ENCODE measurements around the gene U2AF1L4. TPM values are rescaled to one million over a fixed set of nuclear protein-coding genes. Genes with fewer than 3 reads are reported as not detected.
"Not testable (repeated sequence)": the region's sequence is repeated elsewhere in the genome, so short reads cannot be mapped to it uniquely, and the experiment has no call there.

Gene U2AF1L4
- total RNA-seq, 1 donor from 2014 or later: 10.1 TPM

- ATAC-seq: no peak
Observed at GRCh38 chr19:35780717-35781116, 35.5 kb upstream of the U2AF1L4 start.

DNA sequence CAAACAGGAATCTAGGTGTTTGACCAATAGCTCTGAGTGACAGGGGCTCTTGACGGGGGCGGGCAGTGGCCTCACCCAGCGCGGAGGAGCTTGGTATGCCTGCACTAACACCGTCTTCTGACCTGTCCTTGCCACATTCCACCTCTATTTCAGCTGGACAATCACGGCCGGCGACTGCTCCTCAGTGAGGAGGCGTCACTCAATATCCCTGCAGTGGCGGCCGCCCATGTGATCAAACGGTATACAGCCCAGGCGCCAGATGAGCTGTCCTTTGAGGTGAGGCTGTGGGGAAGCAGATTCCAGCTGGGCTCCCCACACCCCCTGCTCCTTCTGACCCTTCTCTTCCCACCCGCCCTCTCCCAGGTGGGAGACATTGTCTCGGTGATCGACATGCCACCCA lies 34.8 kb upstream of the U2AF1L4 start:
- ATAC-seq: no peak

DNA sequence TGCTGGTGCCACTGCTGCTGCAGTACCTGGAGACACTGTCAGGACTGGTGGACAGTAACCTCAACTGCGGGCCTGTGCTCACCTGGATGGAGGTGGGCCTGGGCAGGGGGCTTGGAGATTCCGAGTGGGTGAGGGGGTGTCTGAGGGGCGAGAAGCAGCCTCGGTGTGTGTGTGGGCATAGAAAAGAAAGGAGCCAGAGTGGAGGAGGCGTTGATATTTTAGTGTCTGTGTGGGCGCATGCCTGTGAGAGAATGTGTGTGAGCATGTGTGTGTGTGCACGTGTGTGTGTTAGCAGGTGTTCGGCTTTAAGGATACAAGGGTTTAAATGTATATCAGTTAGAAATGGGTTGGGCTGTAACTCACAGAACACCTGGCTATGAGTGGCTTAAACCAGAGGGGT lies 33.8 kb upstream of the U2AF1L4 start:
- ATAC-seq: no peak

- no peak for ATAC-seq
Observed at GRCh38 chr19:35777961-35778360, 32.7 kb upstream of the U2AF1L4 start.

- ATAC-seq: no peak
Observed at GRCh38 chr19:35777086-35777841, 32.0 kb upstream of the U2AF1L4 start.

DNA sequence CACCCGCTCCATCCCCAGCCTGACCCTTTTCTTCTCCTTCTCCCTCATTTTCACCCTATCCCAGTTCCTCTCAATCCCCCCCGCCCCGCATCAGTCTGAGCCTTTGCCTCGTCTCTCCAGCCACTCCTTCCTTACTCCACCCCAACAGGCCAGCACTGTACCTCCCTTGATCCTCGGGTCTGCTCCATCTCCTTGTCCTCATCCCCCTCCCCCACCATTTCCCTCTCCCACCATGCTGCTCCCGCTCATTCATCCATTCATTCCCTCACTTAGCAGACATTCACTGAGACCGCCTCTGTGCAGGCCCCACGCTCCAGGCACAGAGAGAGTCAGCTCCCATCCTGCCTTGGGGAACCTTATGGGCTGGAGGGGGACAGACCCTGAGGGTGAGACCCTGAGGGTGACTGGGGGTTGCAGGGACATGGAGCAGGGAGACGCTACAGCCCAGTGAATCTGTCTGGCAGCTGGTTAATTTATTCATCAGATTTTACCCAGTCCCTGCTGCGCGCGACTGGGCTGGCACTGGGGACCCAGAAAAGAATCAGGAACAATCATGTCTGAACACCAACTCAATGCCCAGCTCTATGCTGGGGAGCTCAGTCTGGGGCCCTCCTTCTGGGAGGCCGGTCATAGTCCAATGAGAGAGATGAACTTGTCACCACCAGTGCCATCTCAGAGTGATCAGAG lies 31.0 kb upstream of the U2AF1L4 start:
- no peak for ATAC-seq

- peak; percentile 97 for ATAC-seq
Observed at GRCh38 chr19:35775298-35776101, 30.3 kb upstream of the U2AF1L4 start, which contains the start of gene ARHGAP33. Gene ARHGAP33, plus strand, starts transcription at chr19:35775564. Its CDS starts 95 bp downstream, at chr19:35775659.

DNA sequence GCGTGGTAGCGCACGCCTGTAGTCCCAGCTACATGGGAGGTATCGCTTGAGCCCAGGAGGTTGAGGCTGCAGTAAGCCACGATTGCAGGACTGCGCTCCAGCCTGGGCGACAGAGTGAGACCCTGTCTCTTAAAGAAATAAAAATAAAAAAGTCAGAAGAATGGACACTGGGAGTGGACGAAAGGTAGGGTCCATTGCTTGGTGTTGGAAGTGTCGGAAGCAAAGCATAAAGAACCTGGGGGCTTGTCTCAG lies 29.8 kb upstream of the U2AF1L4 start:
- ATAC-seq: peak; percentile 4

DNA sequence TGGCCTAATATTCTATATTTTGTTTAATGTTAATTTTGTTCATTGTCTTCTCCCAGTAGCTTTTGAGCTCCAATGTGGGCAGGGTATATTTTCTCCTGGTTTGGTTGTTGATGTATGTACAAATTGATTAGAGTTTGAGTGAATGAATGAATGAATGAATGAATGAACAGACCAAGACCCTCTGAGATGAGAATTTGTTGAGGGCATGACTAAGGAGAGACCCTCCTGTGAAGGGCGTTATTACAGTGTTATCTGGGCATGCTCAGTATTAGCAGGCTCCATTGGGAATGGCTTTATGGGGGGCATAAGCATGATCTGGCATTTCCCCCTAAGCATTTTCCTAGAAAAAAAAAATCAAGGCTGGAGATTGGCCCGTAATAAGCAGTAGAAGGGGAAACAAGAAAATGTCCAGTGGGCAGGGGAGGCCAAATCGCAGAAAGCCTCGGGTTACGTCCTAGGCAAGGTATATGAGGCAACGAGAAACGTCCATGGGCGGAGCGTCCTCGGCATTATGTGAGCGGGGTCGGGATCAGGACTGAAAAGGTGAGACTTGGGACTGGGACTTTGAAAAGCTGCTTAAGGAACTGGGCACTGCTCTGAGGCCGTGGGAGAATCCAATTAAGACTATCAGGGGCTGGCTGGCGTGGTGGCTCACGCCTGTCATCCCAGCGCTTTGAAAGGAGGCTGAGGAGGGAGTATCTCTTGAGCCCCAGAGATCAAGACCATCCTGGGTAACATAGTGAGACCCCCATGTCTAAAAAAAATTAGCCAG lies 29.2 kb upstream of the U2AF1L4 start:
- no peak for ATAC-seq

DNA sequence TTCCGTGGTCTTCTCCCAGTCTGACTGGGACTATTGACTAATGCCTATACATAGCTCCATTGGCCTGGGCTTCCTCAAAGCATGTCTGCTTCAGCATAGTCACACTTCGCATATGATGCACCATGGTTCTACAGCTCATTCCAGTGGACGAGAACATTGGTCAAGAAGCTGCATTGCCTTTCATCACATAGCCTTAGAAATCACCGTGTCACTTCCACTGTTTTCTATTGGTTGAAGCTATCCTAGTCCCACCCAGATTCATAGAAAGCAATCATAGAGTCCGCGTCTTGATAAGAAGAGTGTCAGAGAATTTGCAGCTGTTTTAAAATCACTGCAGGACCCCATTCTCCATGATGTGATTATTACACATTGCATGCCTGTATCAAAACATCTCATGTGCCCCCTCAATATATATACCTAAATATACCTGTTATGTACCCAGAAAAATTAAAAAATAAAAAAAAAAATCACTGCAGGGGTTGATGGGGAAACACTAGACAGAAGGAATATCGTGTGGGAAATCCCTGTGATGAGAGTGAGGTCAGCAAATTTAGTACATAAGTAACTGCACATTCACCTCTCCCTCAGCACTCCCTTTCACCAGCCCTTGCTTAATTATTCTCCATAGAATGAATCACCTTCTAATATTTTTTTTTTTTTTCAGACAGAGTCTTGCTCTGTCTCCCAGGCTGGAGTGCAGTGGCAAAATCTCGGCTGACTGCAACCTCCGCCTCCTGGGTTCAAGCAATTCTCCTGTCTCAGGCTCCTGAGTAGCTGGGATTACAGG lies 28.0 kb upstream of the U2AF1L4 start:
- no peak for ATAC-seq

- ATAC-seq: not testable (repeated sequence)
Observed at GRCh38 chr19:35772362-35772761, 27.1 kb upstream of the U2AF1L4 start.

DNA sequence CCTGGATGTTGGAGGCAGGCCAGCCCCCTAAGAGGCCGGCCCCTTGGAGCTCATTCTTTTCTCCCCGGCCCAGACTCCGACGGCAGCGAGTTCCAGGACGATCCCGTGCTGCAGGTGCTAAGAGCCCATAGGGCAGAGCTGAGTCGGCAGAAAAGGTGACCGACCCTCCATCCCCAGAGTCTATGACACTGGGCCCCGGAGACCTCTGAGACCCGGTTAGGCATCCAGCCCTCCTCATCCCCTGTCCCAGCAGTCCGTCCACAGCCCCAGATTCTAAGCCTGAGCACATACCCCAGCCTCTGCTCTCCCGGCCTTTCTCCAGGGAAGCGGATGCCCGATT lies 22.8 kb upstream of the U2AF1L4 start:
- peak; percentile 16 for ATAC-seq

DNA sequence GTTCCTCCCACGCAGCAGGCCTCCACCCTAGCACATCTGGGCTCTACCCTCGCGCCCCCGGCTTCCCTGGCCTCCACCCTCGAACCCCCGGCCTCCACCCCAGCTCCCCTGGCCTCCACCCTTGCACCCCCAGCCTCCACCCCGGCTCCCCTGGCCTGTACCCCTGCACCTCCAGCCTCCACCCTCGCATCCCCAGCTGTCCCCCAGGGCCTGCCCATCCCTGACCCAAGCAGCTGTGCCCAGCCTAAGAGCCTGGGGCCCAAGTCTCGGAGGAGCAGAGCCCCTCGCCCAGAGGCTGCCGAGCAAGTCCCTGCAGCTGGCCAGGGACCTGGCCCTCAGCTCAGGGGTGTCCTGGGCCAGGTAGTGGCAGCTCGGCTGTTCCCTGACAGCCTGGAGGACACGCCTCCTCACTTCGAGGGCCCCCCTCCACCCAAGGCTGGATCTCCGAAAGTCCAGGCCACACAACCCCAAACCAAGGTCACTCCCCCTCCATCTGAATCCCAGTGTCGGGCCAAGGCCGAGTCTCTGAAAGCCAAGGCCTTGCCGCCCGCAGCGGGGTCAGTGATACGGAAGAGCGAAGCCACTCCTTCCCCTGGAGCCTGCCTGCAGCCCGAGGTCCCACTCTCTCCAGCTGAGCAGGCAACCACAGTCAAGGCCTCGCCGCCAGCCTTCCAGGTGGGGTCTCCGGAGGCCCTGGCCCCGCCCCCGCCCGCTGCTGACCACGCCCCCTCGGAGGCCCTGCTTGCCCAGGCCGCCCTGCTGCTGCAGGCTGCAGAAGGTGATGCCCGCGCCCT lies 22.3 kb upstream of the U2AF1L4 start:
- peak; percentile 20 for ATAC-seq

- ATAC-seq: peak; percentile 10
Observed at GRCh38 chr19:35766571-35767104, 21.4 kb upstream of the U2AF1L4 start.

- no peak for ATAC-seq
Observed at GRCh38 chr19:35764432-35765315, 19.5 kb upstream of the U2AF1L4 start.

GRCh38 chr19:35760711-35761349 lies 15.6 kb upstream of the U2AF1L4 start:
- ATAC-seq: no peak

GRCh38 chr19:35759697-35760096 lies 14.5 kb upstream of the U2AF1L4 start:
- no peak for ATAC-seq

DNA sequence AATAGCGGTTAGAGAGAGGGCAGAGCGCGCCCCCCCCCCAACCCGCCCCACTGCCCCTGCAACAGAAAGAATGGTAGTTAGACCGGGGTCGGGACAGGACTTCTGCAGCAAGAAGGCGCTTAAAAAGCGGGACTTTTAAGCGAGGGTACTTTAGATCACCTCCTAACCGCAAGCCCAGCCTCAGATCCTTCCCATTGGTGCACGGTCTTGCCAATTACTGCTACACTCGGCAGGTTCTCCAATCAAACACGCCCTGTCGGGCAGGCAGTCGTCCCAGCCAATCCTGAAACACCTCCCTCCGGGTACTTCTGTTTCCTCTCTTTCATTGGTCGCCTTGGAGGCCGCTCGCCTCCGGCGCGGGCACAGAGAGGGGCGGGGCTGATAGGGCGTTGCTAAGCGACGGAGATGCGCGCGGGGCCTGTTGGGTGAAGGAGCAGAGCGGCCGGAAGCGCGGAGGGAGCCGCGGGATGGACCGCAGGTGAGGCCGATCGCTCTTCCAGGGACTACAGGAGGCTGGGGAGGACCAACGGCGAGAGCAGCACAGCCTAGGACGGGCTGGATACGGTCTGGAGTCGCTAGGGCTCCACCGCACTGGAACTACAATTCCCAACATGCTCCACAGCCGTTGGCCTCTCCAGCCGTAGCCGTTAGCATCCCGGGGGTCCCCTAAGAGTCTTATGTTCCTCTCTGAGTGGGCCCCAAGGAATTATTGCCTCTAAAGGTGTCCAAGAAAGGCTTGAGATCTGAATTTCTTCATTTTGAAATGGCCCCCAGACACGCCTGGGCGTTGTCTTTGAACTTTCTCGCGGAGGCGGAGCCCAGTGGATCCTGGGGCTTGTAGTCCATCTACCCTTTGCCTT lies 12.8 kb upstream of the U2AF1L4 start, which contains the start of gene PROSER3:
Gene PROSER3 (plus strand): TSS at position 428 of the 860 bp plus-strand sequence. CDS start 40 bp downstream, at position 468.
- ATAC-seq: peak; percentile 95

Data from esophagus mucosa (tissue), 1 donor.